Liver (tissue), 9 donors: Measurements from ENCODE around the gene SNCG. TPM values are rescaled to one million over a fixed set of nuclear protein-coding genes. Genes with fewer than 3 reads are reported as not detected.
A peak's percentile ranks its signal among the peaks of the same experiment; 100 is the strongest.

ENCODE experiments used
- DNase-seq: peaks from one replicate; pipeline ENCODE4 v3.0.0-alpha.2; 2017; ENCODE audit warnings: low spot score
- H3K27ac ChIP-seq, 2 donors: one replicate each; pipeline ENCODE4 v1.7.0; 2013; ENCODE audit warnings: inconsistent platforms in 2 of 2, low read length in 2 of 2, control low read depth in 1 of 2, low read depth in 1 of 2, mild to moderate bottlenecking in 1 of 2
- H3K27me3 ChIP-seq, 4 donors: one replicate each; pipeline versions ENCODE4 v1.6.1 to v1.7.0; 2013; ENCODE audit warnings: low read length in 3 of 4, inconsistent platforms in 1 of 4, mild to moderate bottlenecking in 1 of 4, moderate library complexity in 1 of 4; ENCODE audit not compliant: control insufficient read depth in 4 of 4, insufficient read depth in 4 of 4
- H3K36me3 ChIP-seq, 4 donors: one replicate each; pipeline versions ENCODE4 v1.6.1 to v1.7.0; 2013; ENCODE audit warnings: low read length in 3 of 4, mild to moderate bottlenecking in 3 of 4, low read depth in 1 of 4, moderate library complexity in 1 of 4; ENCODE audit not compliant: control insufficient read depth in 4 of 4, insufficient read depth in 3 of 4
- H3K4me1 ChIP-seq, 4 donors: one replicate each; pipeline versions ENCODE4 v1.6.1 to v1.7.0; 2013; ENCODE audit warnings: low read length in 3 of 4, mild to moderate bottlenecking in 3 of 4, moderate library complexity in 1 of 4; ENCODE audit not compliant: control insufficient read depth in 4 of 4, insufficient read depth in 4 of 4
- H3K4me3 ChIP-seq, 3 donors: one replicate each; pipeline versions ENCODE4 v1.6.1 to v1.7.0; 2013; ENCODE audit warnings: low read length in 3 of 3, control low read depth in 1 of 3, low read depth in 1 of 3, mild to moderate bottlenecking in 1 of 3
- H3K9ac ChIP-seq, 2 donors: one replicate each; pipeline ENCODE4 v1.7.0; 2013; ENCODE audit warnings: low read length in 2 of 2, mild to moderate bottlenecking in 2 of 2, moderate library complexity in 2 of 2, control low read depth in 1 of 2, low read depth in 1 of 2
- H3K9me3 ChIP-seq, 4 donors: one replicate each; pipeline versions ENCODE4 v1.6.1 to v1.7.0; 2013; ENCODE audit warnings: low read length in 3 of 4; ENCODE audit not compliant: control insufficient read depth in 4 of 4
- ATF3 ChIP-seq: IDR thresholded peaks from 2 replicates; pipeline ENCODE4 v1.6.1; 2016; ENCODE audit warnings: antibody characterized with exemption
- CTCF ChIP-seq: fragments of 150-350 bp; IDR thresholded peaks from 2 replicates; pipeline ENCODE4 v1.5.1; 2017; ENCODE audit warnings: improper control_type of control experiment, low read depth, low read length; ENCODE audit not compliant: missing input control
- EGR1 ChIP-seq, 2 donors: IDR thresholded peaks; 2 replicates each; pipeline ENCODE4 v1.6.1; 2016 to 2018; ENCODE audit warnings: antibody characterized with exemption in 2 of 2, low read depth in 2 of 2
- FOXA1 ChIP-seq: IDR thresholded peaks from 2 replicates; pipeline ENCODE4 v1.6.1; 2016; ENCODE audit warnings: antibody characterized with exemption
- FOXA2 ChIP-seq: IDR thresholded peaks from 2 replicates; pipeline ENCODE4 v1.6.1; 2016; ENCODE audit warnings: antibody characterized with exemption
- GABPA ChIP-seq, 2 donors: IDR thresholded peaks in 1 of 2; conservative IDR thresholded peaks in 1 of 2; 2 replicates each; pipeline ENCODE4 v1.6.1; 2016; ENCODE audit warnings: antibody characterized with exemption in 2 of 2, mild to moderate bottlenecking in 1 of 2, moderate library complexity in 1 of 2
- HNF4A ChIP-seq, 2 donors: conservative IDR thresholded peaks; 2 replicates each; pipeline ENCODE4 v1.6.1; 2016; ENCODE audit warnings: antibody characterized with exemption in 2 of 2, mild to moderate bottlenecking in 2 of 2
- HNF4G ChIP-seq: IDR thresholded peaks from 2 replicates; pipeline ENCODE4 v1.6.1; 2016; ENCODE audit warnings: antibody characterized with exemption
- JUND ChIP-seq, 2 donors: IDR thresholded peaks; 2 replicates each; pipeline ENCODE4 v1.6.1; 2016; ENCODE audit warnings: antibody characterized with exemption in 2 of 2
- MAX ChIP-seq: IDR thresholded peaks from 2 replicates; pipeline ENCODE4 v1.6.1; 2016; ENCODE audit warnings: antibody characterized with exemption
- NR2F2 ChIP-seq: IDR thresholded peaks from 2 replicates; pipeline ENCODE4 v1.6.1; 2016; ENCODE audit warnings: antibody characterized with exemption
- RAD21 ChIP-seq, 2 donors: IDR thresholded peaks; 2 replicates each; pipeline ENCODE4 v1.6.1; 2016; ENCODE audit warnings: antibody characterized with exemption in 2 of 2, mild to moderate bottlenecking in 2 of 2
- REST ChIP-seq: IDR thresholded peaks from 2 replicates; pipeline ENCODE4 v1.6.1; 2016; ENCODE audit warnings: antibody characterized with exemption, mild to moderate bottlenecking
- RXRA ChIP-seq, 2 donors: IDR thresholded peaks; 2 replicates each; pipeline ENCODE4 v1.6.1; 2017 to 2018; ENCODE audit warnings: antibody characterized with exemption in 2 of 2, mild to moderate bottlenecking in 1 of 2
- SP1 ChIP-seq: IDR thresholded peaks from 2 replicates; pipeline ENCODE4 v1.6.1; 2018; ENCODE audit warnings: antibody characterized with exemption, mild to moderate bottlenecking
- TAF1 ChIP-seq: conservative IDR thresholded peaks from 2 replicates; pipeline ENCODE4 v1.6.1; 2016; ENCODE audit warnings: antibody characterized with exemption, mild to moderate bottlenecking
- YY1 ChIP-seq: IDR thresholded peaks from 2 replicates; pipeline ENCODE4 v1.6.1; 2016; ENCODE audit warnings: antibody characterized with exemption, mild to moderate bottlenecking
- ZBTB33 ChIP-seq: IDR thresholded peaks from 2 replicates; pipeline ENCODE4 v1.6.1; 2016; ENCODE audit warnings: antibody characterized with exemption
- WGBS: extraction: QIAGEN DNeasy Blood & Tissue Kit; methylation state at CpG from one replicate; pipeline ENCODE4 v1.1.7; 2013; 5-methylcytosine and 5-hydroxymethylcytosine counted together
- polyA plus RNA-seq, 2 donors: library from polyadenylated mRNA; stranded (reverse) in 1 of 2; unstranded in 1 of 2; fragments of 200-250 nt in 1 of 2; fragments of >200 nt in 1 of 2; fragmentation: Nextera tagmentation in 1 of 2; extraction: Ambion mirVana in 1 of 2; gene quantifications; one replicate each; pipeline versions ENCODE4 v1.2.1 to v1.2.3, GENCODE V29; 2013 to 2015
- total RNA-seq, 2 donors: library from RNA; depleted of rRNA; stranded (reverse); fragments of >200 nt; gene quantifications; one replicate each; pipeline ENCODE4 v1.2.3, GENCODE V29; 2014
- donor health status: healthy.
- donor health status: healthy.
- donor health status: healthy.
- donor health status: healthy.
- donor health status: healthy.

The SNCG gene
- total RNA-seq, result 1 to 10 TPM in 1 of 2 donors, under 1 TPM in 1; 0.84 to 1.2 TPM
- polyA plus RNA-seq, result 1 to 10 TPM; 2.1 to 2.6 TPM

- Histone ChIP-seq H3K9me3 (no peaks in the 10 kb centered on the region), H3K27ac (peak within 1 kb of the TSS; percentile 21 to 65), H3K4me1 (peaks cover 2 to 26% (median 15%) of the 10 kb centered on the region in 4 donors), H3K9ac (no peak within 1 kb of the TSS), H3K4me3 (no peak within 1 kb of the TSS), H3K27me3 (no peaks in the 10 kb centered on the region), H3K36me3 (no peaks in the 10 kb centered on the region)
- WGBS, result 39% methylated on average over 22 of the region's 22 CpGs
- TF ChIP-seq RAD21 (IDR thresholded peaks at IDR 0.05), result no peak
- no peak for TF ChIP-seq HNF4G
- no peak for TF ChIP-seq YY1
- no peak for TF ChIP-seq EGR1 (IDR thresholded peaks at IDR 0.05; ENCODE audit: low read depth in 2 of 2)
- TF ChIP-seq FOXA2, result no peak
- DNase-seq, result no peak
Measured at GRCh38 chr10:86958116-86958900, at the start of gene SNCG. TSS of gene SNCG (plus strand) at chr10:86958599. CDS start at chr10:86958698, 99 bp downstream.

- DNase-seq, result no peak
Measured at GRCh38 chr10:86914734-86915133, 43.7 kb upstream of the SNCG start.

More at GRCh38 chr10:86914734-86915133, 43.7 kb upstream of the SNCG start:
- TF ChIP-seq NR2F2, result no peak
- TF ChIP-seq RXRA (IDR thresholded peaks at IDR 0.05), result no peak
- TF ChIP-seq HNF4A (conservative IDR thresholded peaks at IDR 0.05), result no peak
- TF ChIP-seq FOXA1, result no peak
- TF ChIP-seq GABPA (IDR thresholded peaks at IDR 0.05 in 1 of 2, conservative IDR thresholded peaks at IDR 0.05 in 1 of 2), result no peak
- TF ChIP-seq JUND (IDR thresholded peaks at IDR 0.05), result no peak
- TF ChIP-seq YY1, result no peak
- no peak for TF ChIP-seq ATF3
- no peak for TF ChIP-seq TAF1
- TF ChIP-seq REST, result no peak
- TF ChIP-seq ZBTB33, result no peak
- no peak for TF ChIP-seq FOXA2
- no peak for TF ChIP-seq SP1
- no peak for TF ChIP-seq HNF4G
- TF ChIP-seq EGR1 (IDR thresholded peaks at IDR 0.05; ENCODE audit: low read depth in 2 of 2), result no peak
- TF ChIP-seq RAD21 (IDR thresholded peaks at IDR 0.05), result no peak
- no peak for TF ChIP-seq CTCF
- TF ChIP-seq MAX, result no peak
- no peak overlapping the region for H3K9ac ChIP-seq
- no peaks in the 10 kb centered on the region for H3K9me3 ChIP-seq
- H3K4me3 ChIP-seq, result no peak overlapping the region
- H3K27me3 ChIP-seq, result no peaks in the 10 kb centered on the region
- 39% methylated on average over 1 of the region's 1 CpG for WGBS
- no peaks in the 10 kb centered on the region for H3K4me1 ChIP-seq
- no peak overlapping the region for H3K27ac ChIP-seq
- peaks cover 0 to 18% (median 7%) of the 10 kb centered on the region in 4 donors for H3K36me3 ChIP-seq
